GM21367 (cell line): ENCODE measurements around the gene MCM3.

Source experiments
- ATAC-seq: cut with Tn5 transposase; IDR thresholded peaks from one replicate; pipeline ENCODE4 v1.9.1; 2021; ENCODE audit not compliant: unreplicated experiment

Gene MCM3

GRCh38 chr6:52303178-52303577 is 18.6 kb upstream of the MCM3 start:
- no peak for ATAC-seq

DNA sequence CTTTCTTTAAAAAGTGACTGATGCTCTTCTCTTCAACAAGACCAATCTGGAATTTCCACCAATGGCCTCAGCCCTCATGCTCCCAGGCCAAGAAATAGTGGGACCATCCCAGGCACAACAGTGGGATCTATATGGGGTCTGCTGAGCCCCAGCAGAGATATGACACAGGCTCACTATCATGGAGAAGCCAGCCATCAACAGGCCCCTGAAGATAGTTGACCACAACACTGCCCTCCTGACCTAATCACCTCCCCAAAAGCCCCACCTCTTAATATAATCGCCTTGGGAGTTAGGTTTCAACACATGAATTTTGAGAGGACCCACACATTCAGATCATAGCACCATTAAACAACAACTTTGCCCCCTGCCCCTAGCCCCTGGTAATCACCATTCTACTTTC is 16.8 kb upstream of the MCM3 start:
- ATAC-seq: no peak

GRCh38 chr6:52300489-52300931 is 16.0 kb upstream of the MCM3 start:
- no peak for ATAC-seq

DNA sequence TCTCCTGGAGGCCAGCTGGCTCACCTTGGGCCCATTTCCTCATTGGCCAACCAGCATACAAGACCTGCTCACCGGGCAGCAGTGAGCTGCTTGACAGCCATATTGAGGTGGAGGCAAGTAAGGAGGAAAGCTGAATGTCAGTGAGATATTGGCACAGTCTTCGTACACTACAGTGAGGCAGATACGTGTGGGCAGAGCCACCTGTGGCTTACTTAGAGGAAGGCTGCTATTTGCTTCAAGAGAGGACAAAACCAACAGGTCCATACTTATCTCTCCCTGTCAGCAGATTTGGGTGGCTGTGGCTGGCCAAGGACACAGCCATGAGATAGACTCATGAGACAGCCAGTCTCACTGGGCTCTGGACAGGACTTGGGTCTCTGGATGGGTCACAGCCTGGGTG is 15.1 kb upstream of the MCM3 start:
- no peak for ATAC-seq

DNA sequence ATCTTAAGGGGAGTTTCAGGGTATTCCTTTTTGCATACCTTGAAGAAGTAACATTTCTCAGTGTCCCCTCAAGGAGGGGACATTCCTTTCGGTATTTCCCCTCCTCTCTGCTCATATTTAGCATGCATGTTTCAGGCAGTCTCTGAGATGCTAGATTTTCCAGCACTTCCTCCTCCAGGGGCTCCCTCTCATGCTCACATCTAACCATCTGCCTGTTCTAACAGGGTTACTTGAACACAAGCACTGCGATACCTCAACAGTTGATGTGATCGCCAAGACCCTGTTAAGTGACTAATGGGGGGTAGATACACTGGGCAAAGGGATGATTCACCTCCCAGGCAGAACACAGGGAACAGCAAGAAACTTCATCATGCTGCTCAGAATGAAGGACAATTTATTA is 12.9 kb upstream of the MCM3 start:
- ATAC-seq: peak; percentile 36

- ATAC-seq: no peak
Observed at GRCh38 chr6:52293067-52293466, 8.5 kb upstream of the MCM3 start.

DNA sequence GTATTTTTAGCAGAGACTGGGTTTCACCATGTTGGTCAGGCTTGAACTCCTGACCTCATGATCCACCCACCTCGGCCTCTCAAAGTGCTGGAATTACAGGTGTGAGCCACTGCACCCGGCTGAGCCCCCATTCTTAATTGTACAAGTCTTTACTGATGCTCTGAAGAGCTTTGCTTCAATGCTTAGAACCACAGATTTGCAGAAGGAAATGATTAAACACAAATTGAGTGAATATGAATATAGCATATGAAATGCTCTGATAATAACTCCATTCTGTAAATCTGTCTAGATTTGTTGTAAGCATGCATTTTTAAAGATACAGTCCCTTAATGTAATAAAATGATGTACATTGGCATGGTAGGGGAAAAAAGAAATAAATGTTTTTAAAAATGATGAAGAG is 4.3 kb upstream of the MCM3 start:
- no peak for ATAC-seq

- no peak for ATAC-seq
Observed at GRCh38 chr6:52288216-52288615, 3.7 kb upstream of the MCM3 start.

DNA sequence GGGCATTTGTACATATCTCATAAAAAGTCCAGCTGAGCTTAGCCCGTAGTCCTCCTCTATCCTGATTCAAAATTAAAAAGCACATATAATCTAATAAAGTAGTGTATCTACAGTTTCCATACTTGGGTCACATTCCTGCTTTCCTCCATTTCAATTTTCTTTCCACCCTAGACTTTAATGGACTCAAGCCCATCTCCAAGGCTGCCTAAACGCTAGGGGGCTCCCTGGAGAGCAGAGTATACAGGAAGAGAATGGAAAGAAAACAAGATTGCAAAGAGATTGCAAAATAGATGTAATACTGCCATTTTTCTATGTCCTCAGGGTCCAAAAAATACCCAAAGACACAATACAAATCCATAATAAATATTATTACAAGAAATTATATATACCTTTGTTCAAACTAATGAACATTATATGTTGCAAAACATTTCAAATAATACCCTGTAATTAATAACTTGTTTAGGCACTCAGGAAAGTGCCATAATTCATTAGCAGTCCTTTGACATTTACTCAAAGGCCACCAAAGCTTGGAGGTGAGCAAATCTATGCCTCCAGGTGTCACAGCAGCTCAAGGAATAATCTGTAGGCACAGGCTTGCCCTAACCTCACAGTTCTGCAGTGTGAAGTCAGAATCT is 2.4 kb upstream of the MCM3 start:
- ATAC-seq: no peak

DNA sequence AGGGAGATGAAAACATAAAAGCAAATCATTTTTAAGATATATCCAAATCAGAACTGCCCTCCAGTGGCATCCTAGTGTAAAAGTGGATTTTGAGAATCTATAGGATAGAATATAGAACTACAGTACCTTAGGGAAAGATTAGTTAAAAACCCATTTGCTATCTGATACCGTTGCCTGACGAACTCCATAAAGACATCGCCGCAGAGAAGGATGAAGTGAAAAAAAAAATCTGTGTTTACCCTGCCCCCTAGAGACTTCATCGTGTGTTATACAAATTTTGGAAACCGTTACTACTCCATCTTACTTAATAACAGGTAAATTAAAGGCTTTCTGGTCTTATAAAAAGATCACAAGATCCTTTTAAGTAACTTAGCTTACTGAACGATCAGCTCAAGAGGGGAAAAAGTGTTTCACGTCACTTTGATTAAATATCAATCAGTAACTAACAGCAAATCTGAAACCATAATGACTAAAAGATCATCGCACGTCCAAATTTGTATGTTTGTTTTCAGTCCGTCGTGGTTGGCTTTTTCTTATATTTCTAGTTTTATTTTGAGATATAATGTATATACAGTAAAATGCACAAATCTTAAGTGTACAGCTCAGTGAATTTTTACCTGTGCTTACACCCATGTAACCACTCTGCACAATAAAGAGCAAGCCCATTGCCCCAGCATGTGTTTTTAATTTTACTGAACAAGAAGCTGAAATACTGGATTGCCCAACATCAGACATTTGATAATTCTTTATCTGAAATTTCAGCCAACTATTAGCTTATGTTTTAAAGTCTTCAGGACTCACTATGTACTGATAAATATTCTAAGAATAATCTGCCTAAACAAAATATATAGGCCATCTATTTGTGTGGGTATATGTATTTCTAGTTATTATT is 881 bp upstream of the MCM3 start:
- no peak for ATAC-seq

- ATAC-seq: no peak
Observed at GRCh38 chr6:52284131-52284459, 447 bp downstream of the MCM3 start.

GRCh38 chr6:52283111-52283510 is 1.4 kb downstream of the MCM3 start:
- ATAC-seq: no peak

DNA sequence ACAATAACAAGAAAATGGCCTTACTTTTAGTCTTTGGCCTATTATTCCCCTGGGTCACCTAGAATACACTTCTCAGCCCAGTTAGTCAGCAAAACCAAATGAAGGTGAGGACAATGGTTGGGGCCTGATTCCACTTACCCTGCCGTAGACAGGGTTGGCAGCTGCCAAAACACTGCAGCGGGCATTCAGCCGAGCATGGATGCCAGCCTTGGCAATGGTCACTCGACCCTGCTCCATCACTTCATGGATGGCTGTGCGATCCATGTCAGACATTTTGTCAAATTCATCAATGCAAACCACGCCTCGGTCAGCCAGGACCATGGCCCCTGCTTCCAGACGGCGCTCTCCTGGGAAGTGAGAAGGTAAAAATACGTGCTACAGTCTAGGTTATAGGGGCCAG is 8.4 kb downstream of the MCM3 start:
- no peak for ATAC-seq

GRCh38 chr6:52271852-52272460 is 12.6 kb downstream of the MCM3 start:
- no peak for ATAC-seq

- peak; percentile 77 for ATAC-seq
Observed at GRCh38 chr6:52263709-52264540, 20.6 kb downstream of the MCM3 start.

DNA sequence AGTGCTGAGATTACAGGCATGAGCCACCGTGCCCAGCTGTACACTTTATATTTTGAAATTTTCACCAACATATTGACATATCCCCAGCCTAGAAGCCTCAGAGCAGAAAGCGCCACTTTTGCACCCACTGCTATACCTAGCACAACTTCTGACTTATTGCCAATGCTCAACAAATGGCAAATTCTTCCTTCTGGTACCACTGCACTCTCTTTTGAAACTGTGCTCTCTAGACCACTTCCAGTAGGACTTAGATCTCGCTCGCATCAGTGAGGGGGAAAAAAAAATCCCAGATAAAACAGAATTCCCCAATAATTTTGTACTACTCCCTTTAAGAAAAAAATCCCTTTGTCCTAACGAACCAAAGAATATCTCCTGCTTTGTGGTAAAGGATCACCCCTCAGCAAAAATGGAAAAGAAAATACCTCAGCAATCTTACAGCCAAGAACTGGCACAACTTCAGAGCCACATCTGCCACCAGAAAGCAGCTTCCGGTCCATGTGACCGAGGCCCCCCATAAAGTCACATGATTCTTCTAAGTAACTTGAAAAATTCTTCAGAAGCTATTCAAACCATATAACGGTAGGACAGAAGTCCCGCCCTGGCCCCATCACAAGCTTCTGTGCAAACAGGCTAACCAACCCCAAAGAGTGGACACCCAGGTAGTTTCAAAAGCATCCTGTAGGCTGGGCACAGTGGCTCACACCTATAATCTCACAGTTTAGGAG is 21.8 kb downstream of the MCM3 start:
- ATAC-seq: no peak

DNA sequence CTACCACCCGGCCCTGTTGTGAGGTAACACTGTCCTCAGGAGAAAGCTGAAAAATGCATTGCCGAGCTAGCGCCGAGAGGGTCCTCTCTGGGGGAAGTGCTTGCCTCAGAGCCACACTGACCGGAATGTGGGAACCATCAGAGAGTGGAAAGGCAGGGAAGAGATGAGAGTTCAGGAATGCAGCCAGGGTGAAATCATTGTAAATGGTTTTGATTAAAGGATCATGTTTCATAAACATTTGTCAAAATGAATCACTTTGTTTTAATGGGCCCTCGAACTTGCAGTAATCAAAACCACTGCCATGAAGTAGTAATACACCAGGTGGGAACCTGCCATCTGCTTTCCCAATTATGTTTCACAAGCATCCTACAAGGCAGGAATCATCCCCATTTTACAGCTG is 23.3 kb downstream of the MCM3 start:
- ATAC-seq: no peak

GRCh38 chr6:52260634-52261033 is 23.9 kb downstream of the MCM3 start:
- no peak for ATAC-seq

GRCh38 chr6:52255434-52255833 is 29.1 kb downstream of the MCM3 start:
- no peak for ATAC-seq

DNA sequence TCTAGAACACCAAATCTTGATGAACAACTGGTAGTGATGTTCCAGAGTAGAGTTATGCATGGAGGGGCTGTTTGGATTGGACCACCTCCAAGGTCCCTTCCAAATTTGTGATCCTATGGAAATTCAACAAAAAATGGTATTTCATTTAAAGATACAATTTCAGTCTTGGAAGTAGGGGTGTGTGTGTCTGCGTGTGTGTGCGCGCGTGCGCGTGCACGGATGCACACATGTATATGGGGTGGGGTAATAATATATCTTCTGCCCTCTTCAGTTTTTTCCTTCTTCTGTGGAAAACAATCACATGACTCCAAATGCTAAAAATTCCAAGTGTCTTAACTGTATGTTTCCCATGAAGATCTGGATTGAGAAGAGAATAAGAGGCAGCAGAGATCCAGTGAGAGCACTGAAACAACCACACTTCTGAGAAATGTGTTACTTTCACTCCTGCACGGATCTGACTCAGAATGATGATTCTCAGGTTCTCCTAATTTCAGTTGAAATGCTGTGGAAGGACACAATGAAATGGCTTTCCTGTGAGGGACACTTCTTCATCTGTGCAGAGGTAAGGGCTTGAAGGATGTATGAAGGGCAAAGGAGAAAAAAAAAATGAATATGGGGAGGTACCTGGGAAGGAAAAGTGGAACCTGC is 29.7 kb downstream of the MCM3 start:
- ATAC-seq: no peak
